Measurements from ENCODE around the gene NUDT15.
"Not testable (repeated sequence)": the region's sequence is repeated elsewhere in the genome, so short reads cannot be mapped to it uniquely, and the experiment has no call there.

NUDT15 gene

GRCh38 chr13:48014359-48014758 lies 23.2 kb upstream of the NUDT15 start:
- no peak overlapping the region for H3K4me3 ChIP-seq (ENCODE audit: low read length)
- no peak for TF ChIP-seq ZNF274 (IDR thresholded peaks at IDR 0.05; ENCODE audit: low read depth, low read length)

GRCh38 chr13:48018637-48019036 lies 18.9 kb upstream of the NUDT15 start:
- H3K4me3 ChIP-seq (ENCODE audit: low read length): no peak overlapping the region
- no peak for TF ChIP-seq ZNF274 (IDR thresholded peaks at IDR 0.05; ENCODE audit: low read depth, low read length)

- no peak for TF ChIP-seq ZNF274 (IDR thresholded peaks at IDR 0.05; ENCODE audit: low read depth, low read length)
- no peak overlapping the region for H3K4me3 ChIP-seq (ENCODE audit: low read length)
Measured at GRCh38 chr13:48019796-48020195, 17.7 kb upstream of the NUDT15 start.

- TF ChIP-seq ZNF274 (IDR thresholded peaks at IDR 0.05; ENCODE audit: low read depth, low read length): no peak
- no peak overlapping the region for H3K4me3 ChIP-seq (ENCODE audit: low read length)
Measured at GRCh38 chr13:48028066-48028465, 9.5 kb upstream of the NUDT15 start.

- TF ChIP-seq ZNF274 (IDR thresholded peaks at IDR 0.05; ENCODE audit: low read depth, low read length): no peak
- no peak overlapping the region for H3K4me3 ChIP-seq (ENCODE audit: low read length)
Measured at GRCh38 chr13:48029859-48030258, 7.7 kb upstream of the NUDT15 start.

- TF ChIP-seq ZNF274 (IDR thresholded peaks at IDR 0.05; ENCODE audit: low read depth, low read length): no peak
- H3K4me3 ChIP-seq (ENCODE audit: low read length): peak overlapping the region; percentile 75
Measured at GRCh38 chr13:48038761-48039160, 1.2 kb downstream of the NUDT15 start.

- no peak for TF ChIP-seq ZNF274 (IDR thresholded peaks at IDR 0.05; ENCODE audit: low read depth, low read length)
- no peak overlapping the region for H3K4me3 ChIP-seq (ENCODE audit: low read length)
Measured at GRCh38 chr13:48040049-48040448, 2.5 kb downstream of the NUDT15 start.

- no peak for TF ChIP-seq ZNF274 (IDR thresholded peaks at IDR 0.05; ENCODE audit: low read depth, low read length)
- H3K4me3 ChIP-seq (ENCODE audit: low read length): no peak overlapping the region
Measured at GRCh38 chr13:48040896-48041295, 3.4 kb downstream of the NUDT15 start.

- no peak overlapping the region for H3K4me3 ChIP-seq (ENCODE audit: low read length)
Measured at GRCh38 chr13:48042894-48043293, 5.4 kb downstream of the NUDT15 start.

GRCh38 chr13:48043789-48044503 lies 6.4 kb downstream of the NUDT15 start:
- no peak overlapping the region for H3K4me3 ChIP-seq (ENCODE audit: low read length)
- no peak for TF ChIP-seq ZNF274 (IDR thresholded peaks at IDR 0.05; ENCODE audit: low read depth, low read length)

More at GRCh38 chr13:48042894-48043293, 5.4 kb downstream of the NUDT15 start:
- TF ChIP-seq ZNF274 (IDR thresholded peaks at IDR 0.05; ENCODE audit: low read depth, low read length): no peak

GRCh38 chr13:48050550-48050949 lies 13.0 kb downstream of the NUDT15 start:
- no peak overlapping the region for H3K4me3 ChIP-seq (ENCODE audit: low read length)
- TF ChIP-seq ZNF274 (IDR thresholded peaks at IDR 0.05; ENCODE audit: low read depth, low read length): no peak

- no peak overlapping the region for H3K4me3 ChIP-seq (ENCODE audit: low read length)
- TF ChIP-seq ZNF274 (IDR thresholded peaks at IDR 0.05; ENCODE audit: low read depth, low read length): no peak
Measured at GRCh38 chr13:48054601-48055000, 17.1 kb downstream of the NUDT15 start.

GRCh38 chr13:48055712-48056111 lies 18.2 kb downstream of the NUDT15 start:
- TF ChIP-seq ZNF274 (IDR thresholded peaks at IDR 0.05; ENCODE audit: low read depth, low read length): no peak
- H3K4me3 ChIP-seq (ENCODE audit: low read length): no peak overlapping the region

- not testable (repeated sequence) for H3K4me3 ChIP-seq (ENCODE audit: low read length)
Measured at GRCh38 chr13:48058536-48058935, 21.0 kb downstream of the NUDT15 start.

GRCh38 chr13:48059951-48060350 lies 22.4 kb downstream of the NUDT15 start:
- H3K4me3 ChIP-seq (ENCODE audit: low read length): not testable (repeated sequence)
